ENCODE data around the gene EBF4. TPM values are rescaled to one million over a fixed set of nuclear protein-coding genes. Genes with fewer than 3 reads are reported as not detected.

Gene EBF4
- total RNA-seq, 1 experiment from 2014 or later: 11.4 TPM

DNA sequence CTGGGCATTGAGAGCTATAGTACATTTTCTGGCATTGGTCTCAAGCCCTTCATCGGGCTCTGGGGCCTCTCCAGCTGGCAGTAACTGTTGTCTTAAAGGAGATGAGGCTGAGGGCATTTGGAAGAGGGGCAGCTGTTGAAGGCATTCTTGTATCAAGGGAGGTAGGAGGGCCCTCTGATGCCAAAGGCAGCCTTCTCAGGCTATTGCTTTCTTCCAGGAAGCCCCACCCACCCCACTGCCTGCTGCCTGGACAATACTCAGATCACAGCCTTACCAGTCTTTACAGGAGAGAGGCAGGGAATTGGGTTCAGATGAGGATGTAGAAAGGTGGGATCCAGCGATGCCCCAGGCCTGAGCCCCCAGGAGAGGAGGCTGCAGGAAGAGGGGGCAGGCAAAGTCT, 61.8 kb downstream of the EBF4 start:
- BruUV-seq (replicated peaks): TSS peak; percentile 27
- H3K4me1 ChIP-seq (ENCODE audit: control insufficient read depth in 1 of 2, insufficient read depth in 2 of 2, low read length in 2 of 2): peaks cover 0 to 22% of the 10 kb centered on the region in 2 experiments; a peak in 2 of 4 replicates
- DNase-seq (ENCODE audit: low read depth, low spot score): no peak
- H3K4me2 ChIP-seq (ENCODE audit: low read length): no peak overlapping the region
- H3K36me3 ChIP-seq (ENCODE audit: control insufficient read depth in 1 of 2, insufficient read depth in 2 of 2, low read length in 2 of 2): no peaks in the 10 kb centered on the region
- H3K27me3 ChIP-seq (ENCODE audit: insufficient read depth, low read length): no peaks in the 10 kb centered on the region
- TF ChIP-seq EZH2 (IDR thresholded peaks at IDR 0.05) (no peak), YY1 (IDR thresholded peaks at IDR 0.05; ENCODE audit: extremely low read depth, insufficient replicate concordance, low read depth, low read length) (no peak), EGR1 (IDR thresholded peaks at IDR 0.05; ENCODE audit: low read depth) (no peak), ZFX (IDR thresholded peaks at IDR 0.05) (no peak), JUND (IDR thresholded peaks at IDR 0.05) (no peak), SIN3A (IDR thresholded peaks at IDR 0.05; ENCODE audit: low read depth) (no peak), ELF1 (IDR thresholded peaks at IDR 0.05; ENCODE audit: borderline replicate concordance, low read depth) (no peak), RAD21 (IDR thresholded peaks at IDR 0.05; ENCODE audit: low read depth) (no peak)
- TF ChIP-seq, protein P1, sequence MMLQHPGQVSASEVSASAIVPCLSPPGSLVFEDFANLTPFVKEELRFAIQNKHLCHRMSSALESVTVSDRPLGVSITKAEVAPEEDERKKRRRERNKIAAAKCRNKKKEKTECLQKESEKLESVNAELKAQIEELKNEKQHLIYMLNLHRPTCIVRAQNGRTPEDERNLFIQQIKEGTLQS (IDR thresholded peaks at IDR 0.05): no peak
- TF ChIP-seq, protein P2, sequence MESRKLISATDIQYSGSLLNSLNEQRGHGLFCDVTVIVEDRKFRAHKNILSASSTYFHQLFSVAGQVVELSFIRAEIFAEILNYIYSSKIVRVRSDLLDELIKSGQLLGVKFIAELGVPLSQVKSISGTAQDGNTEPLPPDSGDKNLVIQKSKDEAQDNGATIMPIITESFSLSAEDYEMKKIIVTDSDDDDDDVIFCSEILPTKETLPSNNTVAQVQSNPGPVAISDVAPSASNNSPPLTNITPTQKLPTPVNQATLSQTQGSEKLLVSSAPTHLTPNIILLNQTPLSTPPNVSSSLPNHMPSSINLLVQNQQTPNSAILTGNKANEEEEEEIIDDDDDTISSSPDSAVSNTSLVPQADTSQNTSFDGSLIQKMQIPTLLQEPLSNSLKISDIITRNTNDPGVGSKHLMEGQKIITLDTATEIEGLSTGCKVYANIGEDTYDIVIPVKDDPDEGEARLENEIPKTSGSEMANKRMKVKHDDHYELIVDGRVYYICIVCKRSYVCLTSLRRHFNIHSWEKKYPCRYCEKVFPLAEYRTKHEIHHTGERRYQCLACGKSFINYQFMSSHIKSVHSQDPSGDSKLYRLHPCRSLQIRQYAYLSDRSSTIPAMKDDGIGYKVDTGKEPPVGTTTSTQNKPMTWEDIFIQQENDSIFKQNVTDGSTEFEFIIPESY (IDR thresholded peaks at IDR 0.05; ENCODE audit: extremely low read depth, insufficient replicate concordance, low read length): no peak
- TF ChIP-seq, protein P3, sequence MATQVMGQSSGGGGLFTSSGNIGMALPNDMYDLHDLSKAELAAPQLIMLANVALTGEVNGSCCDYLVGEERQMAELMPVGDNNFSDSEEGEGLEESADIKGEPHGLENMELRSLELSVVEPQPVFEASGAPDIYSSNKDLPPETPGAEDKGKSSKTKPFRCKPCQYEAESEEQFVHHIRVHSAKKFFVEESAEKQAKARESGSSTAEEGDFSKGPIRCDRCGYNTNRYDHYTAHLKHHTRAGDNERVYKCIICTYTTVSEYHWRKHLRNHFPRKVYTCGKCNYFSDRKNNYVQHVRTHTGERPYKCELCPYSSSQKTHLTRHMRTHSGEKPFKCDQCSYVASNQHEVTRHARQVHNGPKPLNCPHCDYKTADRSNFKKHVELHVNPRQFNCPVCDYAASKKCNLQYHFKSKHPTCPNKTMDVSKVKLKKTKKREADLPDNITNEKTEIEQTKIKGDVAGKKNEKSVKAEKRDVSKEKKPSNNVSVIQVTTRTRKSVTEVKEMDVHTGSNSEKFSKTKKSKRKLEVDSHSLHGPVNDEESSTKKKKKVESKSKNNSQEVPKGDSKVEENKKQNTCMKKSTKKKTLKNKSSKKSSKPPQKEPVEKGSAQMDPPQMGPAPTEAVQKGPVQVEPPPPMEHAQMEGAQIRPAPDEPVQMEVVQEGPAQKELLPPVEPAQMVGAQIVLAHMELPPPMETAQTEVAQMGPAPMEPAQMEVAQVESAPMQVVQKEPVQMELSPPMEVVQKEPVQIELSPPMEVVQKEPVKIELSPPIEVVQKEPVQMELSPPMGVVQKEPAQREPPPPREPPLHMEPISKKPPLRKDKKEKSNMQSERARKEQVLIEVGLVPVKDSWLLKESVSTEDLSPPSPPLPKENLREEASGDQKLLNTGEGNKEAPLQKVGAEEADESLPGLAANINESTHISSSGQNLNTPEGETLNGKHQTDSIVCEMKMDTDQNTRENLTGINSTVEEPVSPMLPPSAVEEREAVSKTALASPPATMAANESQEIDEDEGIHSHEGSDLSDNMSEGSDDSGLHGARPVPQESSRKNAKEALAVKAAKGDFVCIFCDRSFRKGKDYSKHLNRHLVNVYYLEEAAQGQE (IDR thresholded peaks at IDR 0.05; ENCODE audit: low read depth): no peak
- no peak for ATAC-seq
- intact Hi-C loops (cut with micrococcal nuclease): no loop called here
- H4K20me1 ChIP-seq (ENCODE audit: insufficient read depth): no peaks in the 10 kb centered on the region
- no peak overlapping the region for H2AFZ ChIP-seq (ENCODE audit: low read depth, low read length, poor library complexity, severe bottlenecking)
- RAD21 ChIA-PET (ENCODE audit: low non-redundant PET in 1 of 2, low total read pairs in 2 of 2, uncharacterized antibody in 2 of 2, unreplicated experiment in 2 of 2): no interaction called here
- no peak overlapping the region for H3K4me3 ChIP-seq (replicated peaks in 1 of 2; ENCODE audit: low read depth in 1 of 2, low read length in 2 of 2)
- CTCF ChIA-PET: interaction anchor here (1.1 to 2.9 kb wide), 2 partner anchors 97 to 247 kb away, joined by 4 to 29 read pairs; no protein-coding TSS in a partner anchor
- no peak overlapping the region for H3K9ac ChIP-seq (ENCODE audit: low read length)
- H3K79me2 ChIP-seq (ENCODE audit: insufficient read depth, low read length): no peaks in the 10 kb centered on the region
- no peak overlapping the region for H3K27ac ChIP-seq (ENCODE audit: low read depth, low read length)
- H3K9me3 ChIP-seq (ENCODE audit: control insufficient read depth in 1 of 2, insufficient read depth in 1 of 2, low read depth in 1 of 2, low read length in 2 of 2): no peaks in the 10 kb centered on the region
- POLR2A ChIA-PET: no interaction called here
- no peaks in the 10 kb centered on the region for H3K9me2 ChIP-seq (ENCODE audit: insufficient read depth)
